Measurements from ENCODE around the gene PGK1.
"Not testable (repeated sequence)": the region's sequence is repeated elsewhere in the genome, so short reads cannot be mapped to it uniquely, and the experiment has no call there.

Gene PGK1
- long read RNA-seq, full-length matches to known transcripts, result 3,183 of 3,344 reads
- long read RNA-seq, partial matches to known transcripts, result 27 of 3,344 reads
- long read RNA-seq, other reads (novel, unspliced or antisense), result 134 of 3,344 reads

GRCh38 chrX:78103623-78104446 is at the start of gene PGK1:
TSS of gene PGK1 (plus strand) at chrX:78104248. CDS start at chrX:78104341, 93 bp downstream.
- H3K27ac ChIP-seq (replicated peaks), result peak within 1 kb of the TSS; percentile 98
- TF ChIP-seq POLR2AphosphoS5 (IDR thresholded peaks at IDR 0.05; ENCODE audit: low read depth) (peak; percentile 83), SPI1 (IDR thresholded peaks at IDR 0.05; ENCODE audit: borderline replicate concordance, low read depth) (peak; percentile 66; the same call in 1 of the 2 replicates), GABPA (IDR thresholded peaks at IDR 0.05; ENCODE audit: low read depth) (peak; percentile 80), REST (IDR thresholded peaks at IDR 0.05; ENCODE audit: insufficient replicate concordance, low read depth) (peak; percentile 60)
- TF ChIP-seq, protein P1, sequence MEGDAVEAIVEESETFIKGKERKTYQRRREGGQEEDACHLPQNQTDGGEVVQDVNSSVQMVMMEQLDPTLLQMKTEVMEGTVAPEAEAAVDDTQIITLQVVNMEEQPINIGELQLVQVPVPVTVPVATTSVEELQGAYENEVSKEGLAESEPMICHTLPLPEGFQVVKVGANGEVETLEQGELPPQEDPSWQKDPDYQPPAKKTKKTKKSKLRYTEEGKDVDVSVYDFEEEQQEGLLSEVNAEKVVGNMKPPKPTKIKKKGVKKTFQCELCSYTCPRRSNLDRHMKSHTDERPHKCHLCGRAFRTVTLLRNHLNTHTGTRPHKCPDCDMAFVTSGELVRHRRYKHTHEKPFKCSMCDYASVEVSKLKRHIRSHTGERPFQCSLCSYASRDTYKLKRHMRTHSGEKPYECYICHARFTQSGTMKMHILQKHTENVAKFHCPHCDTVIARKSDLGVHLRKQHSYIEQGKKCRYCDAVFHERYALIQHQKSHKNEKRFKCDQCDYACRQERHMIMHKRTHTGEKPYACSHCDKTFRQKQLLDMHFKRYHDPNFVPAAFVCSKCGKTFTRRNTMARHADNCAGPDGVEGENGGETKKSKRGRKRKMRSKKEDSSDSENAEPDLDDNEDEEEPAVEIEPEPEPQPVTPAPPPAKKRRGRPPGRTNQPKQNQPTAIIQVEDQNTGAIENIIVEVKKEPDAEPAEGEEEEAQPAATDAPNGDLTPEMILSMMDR (IDR thresholded peaks at IDR 0.05; ENCODE audit: insufficient read depth, low read length), result no peak
- H3K4me3 ChIP-seq (replicated peaks; ENCODE audit: insufficient read depth, low read length), result peak within 1 kb of the TSS; percentile 58
- peak; percentile 84 to 96 for DNase-seq (ENCODE audit: low read depth in 1 of 2, low spot score in 1 of 2)
- H3K27me3 ChIP-seq (ENCODE audit: insufficient read depth, poor library complexity, severe bottlenecking), result no peaks in the 10 kb centered on the region

DNA sequence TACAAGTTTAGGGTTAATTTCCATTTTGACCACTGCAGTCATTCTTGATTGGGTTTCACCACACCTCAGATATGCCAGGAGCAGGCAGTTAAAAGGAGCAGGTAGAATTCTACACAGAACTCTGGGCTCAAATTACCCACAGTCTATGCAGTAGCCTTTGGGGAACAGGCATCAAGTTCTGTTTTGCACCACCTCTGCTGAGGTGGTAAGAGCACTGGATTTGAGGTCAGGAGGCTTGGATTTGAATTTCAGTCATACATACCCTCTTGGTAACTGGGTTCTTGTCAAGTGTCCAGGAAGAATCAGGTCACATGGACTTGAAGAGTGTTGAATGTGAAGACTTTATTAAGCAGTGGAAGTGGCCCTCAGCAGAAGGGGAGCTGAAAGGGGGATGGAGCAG is 40.4 kb upstream of the PGK1 start:
- Histone ChIP-seq H3K27ac (replicated peaks) (no peak overlapping the region), H3K4me3 (replicated peaks; ENCODE audit: insufficient read depth, low read length) (no peak overlapping the region), H3K27me3 (ENCODE audit: insufficient read depth, poor library complexity, severe bottlenecking) (no peaks in the 10 kb centered on the region)
- no peak for TF ChIP-seq GABPA (IDR thresholded peaks at IDR 0.05; ENCODE audit: low read depth)
- TF ChIP-seq SPI1 (IDR thresholded peaks at IDR 0.05; ENCODE audit: borderline replicate concordance, low read depth), result no peak
- TF ChIP-seq, protein P1 (IDR thresholded peaks at IDR 0.05; ENCODE audit: insufficient read depth, low read length), result no peak
- no peak for TF ChIP-seq POLR2AphosphoS5 (IDR thresholded peaks at IDR 0.05; ENCODE audit: low read depth)
- no peak for TF ChIP-seq REST (IDR thresholded peaks at IDR 0.05; ENCODE audit: insufficient replicate concordance, low read depth)
- DNase-seq (ENCODE audit: low read depth in 1 of 2, low spot score in 1 of 2), result no peak

GRCh38 chrX:78064152-78064551 is 39.9 kb upstream of the PGK1 start:
- Histone ChIP-seq H3K27me3 (ENCODE audit: insufficient read depth, poor library complexity, severe bottlenecking) (no peaks in the 10 kb centered on the region), H3K27ac (replicated peaks) (no peak overlapping the region), H3K4me3 (replicated peaks; ENCODE audit: insufficient read depth, low read length) (no peak overlapping the region)
- TF ChIP-seq POLR2AphosphoS5 (IDR thresholded peaks at IDR 0.05; ENCODE audit: low read depth) (no peak), REST (IDR thresholded peaks at IDR 0.05; ENCODE audit: insufficient replicate concordance, low read depth) (no peak), SPI1 (IDR thresholded peaks at IDR 0.05; ENCODE audit: borderline replicate concordance, low read depth) (no peak), GABPA (IDR thresholded peaks at IDR 0.05; ENCODE audit: low read depth) (no peak)
- TF ChIP-seq, protein P1 (IDR thresholded peaks at IDR 0.05; ENCODE audit: insufficient read depth, low read length), result no peak
- no peak for DNase-seq (ENCODE audit: low read depth in 1 of 2, low spot score in 1 of 2)

GRCh38 chrX:78064698-78065601 is 39.1 kb upstream of the PGK1 start:
- not testable (repeated sequence) for H3K27me3 ChIP-seq (ENCODE audit: insufficient read depth, poor library complexity, severe bottlenecking); H3K4me3 ChIP-seq (replicated peaks; ENCODE audit: insufficient read depth, low read length); H3K27ac ChIP-seq (replicated peaks); DNase-seq (ENCODE audit: low read depth in 1 of 2, low spot score in 1 of 2)
